H9 (cell line): Measurements from ENCODE around the gene GLCE. TPM values are rescaled to one million over a fixed set of nuclear protein-coding genes. Genes with fewer than 3 reads are reported as not detected.

Experiments used
- DNase-seq: peaks from one replicate; pipeline ENCODE4 v3.0.0-alpha.2; 2017
- H2AFZ ChIP-seq: one replicate; pipeline ENCODE4 v1.6.1; 2013; ENCODE audit warnings: mild to moderate bottlenecking, low read length, control low read depth, moderate library complexity
- H2AK5ac ChIP-seq: 2 replicates; pipeline ENCODE4 v1.6.1; 2013; ENCODE audit warnings: low read length, control low read depth, mixed read lengths; ENCODE audit not compliant: insufficient read length
- H2BK120ac ChIP-seq: one replicate; pipeline ENCODE4 v1.6.1; 2013; ENCODE audit warnings: low read depth, mild to moderate bottlenecking, low read length, control low read depth, inconsistent platforms; ENCODE audit not compliant: poor library complexity, severe bottlenecking
- H2BK12ac ChIP-seq: 2 replicates; pipeline ENCODE4 v1.6.1; 2013; ENCODE audit warnings: low read length, control low read depth, mixed read lengths, low read depth; ENCODE audit not compliant: insufficient read length
- H2BK15ac ChIP-seq: 2 replicates; pipeline ENCODE4 v1.6.1; 2013; ENCODE audit warnings: low read depth, low read length, control low read depth
- H2BK20ac ChIP-seq: one replicate; pipeline ENCODE4 v1.6.1; 2013; ENCODE audit warnings: low read depth, mild to moderate bottlenecking, low read length, control low read depth, inconsistent platforms; ENCODE audit not compliant: poor library complexity, severe bottlenecking
- H2BK5ac ChIP-seq: 2 replicates; pipeline ENCODE4 v1.6.1; 2013; ENCODE audit warnings: low read length, control low read depth, mixed read lengths; ENCODE audit not compliant: insufficient read length
- H3K14ac ChIP-seq: 2 replicates; pipeline ENCODE4 v1.6.1; 2013; ENCODE audit warnings: low read length, control low read depth; ENCODE audit not compliant: insufficient read depth
- H3K18ac ChIP-seq: 2 replicates; pipeline ENCODE4 v1.6.1; 2013; ENCODE audit warnings: low read depth, mild to moderate bottlenecking, mixed read lengths, low read length, control low read depth; ENCODE audit not compliant: insufficient read length
- H3K23ac ChIP-seq: 2 replicates; pipeline ENCODE4 v1.6.1; 2013; ENCODE audit warnings: low read length, control low read depth, mixed read lengths, low read depth; ENCODE audit not compliant: insufficient read length
- H3K23me2 ChIP-seq: 2 replicates; pipeline ENCODE4 v1.6.1; 2013; ENCODE audit warnings: low read depth, mild to moderate bottlenecking, mixed read lengths, low read length, control low read depth; ENCODE audit not compliant: insufficient read length, poor library complexity, severe bottlenecking
- H3K27ac ChIP-seq: 2 replicates; pipeline ENCODE4 v1.5.1; 2013; ENCODE audit warnings: low read length, control low read depth, mixed read lengths, low read depth; ENCODE audit not compliant: insufficient read length
- H3K27me3 ChIP-seq: 2 replicates; pipeline ENCODE4 v1.6.1; 2013; ENCODE audit warnings: low read length, control low read depth, inconsistent platforms; ENCODE audit not compliant: insufficient read depth
- H3K4ac ChIP-seq: 2 replicates; pipeline ENCODE4 v1.6.1; 2013; ENCODE audit warnings: low read depth, mild to moderate bottlenecking, control low read depth, inconsistent platforms, low read length, moderate library complexity
- H3K4me1 ChIP-seq: 2 replicates; pipeline ENCODE4 v1.6.1; 2013; ENCODE audit warnings: low read length, control low read depth, inconsistent platforms; ENCODE audit not compliant: insufficient read depth
- H3K4me2 ChIP-seq: 2 replicates; pipeline ENCODE4 v1.6.1; 2013; ENCODE audit warnings: low read length, control low read depth, mixed read lengths; ENCODE audit not compliant: insufficient read length, insufficient read depth
- H3K56ac ChIP-seq: 2 replicates; pipeline ENCODE4 v1.6.1; 2013; ENCODE audit warnings: low read depth, mild to moderate bottlenecking, mixed read lengths, low read length, control low read depth; ENCODE audit not compliant: insufficient read length
- H3K79me1 ChIP-seq: 2 replicates; pipeline ENCODE4 v1.6.1; 2013; ENCODE audit warnings: low read depth, mild to moderate bottlenecking, moderate library complexity, low read length, control low read depth, inconsistent platforms; ENCODE audit not compliant: insufficient read depth, poor library complexity, severe bottlenecking
- H3K79me2 ChIP-seq: 2 replicates; pipeline ENCODE4 v1.6.1; 2013; ENCODE audit warnings: low read length, control low read depth, inconsistent platforms; ENCODE audit not compliant: insufficient read depth
- H3K9ac ChIP-seq: 2 replicates; pipeline ENCODE4 v1.6.1; 2013; ENCODE audit warnings: low read length, control low read depth, mixed read lengths; ENCODE audit not compliant: insufficient read length; ENCODE audit errors: extremely low read depth
- H3K9me3 ChIP-seq: one replicate; pipeline ENCODE4 v1.6.1; 2013; ENCODE audit warnings: low read depth, low read length, inconsistent platforms; ENCODE audit not compliant: control insufficient read depth
- H3T11ph ChIP-seq: one replicate; pipeline ENCODE4 v1.6.1; 2013; ENCODE audit warnings: mild to moderate bottlenecking, low read length, control low read depth, inconsistent platforms
- H4K20me1 ChIP-seq: one replicate; pipeline ENCODE4 v1.6.1; 2013; ENCODE audit not compliant: control insufficient read depth, insufficient read length, insufficient read depth
- H4K5ac ChIP-seq: 2 replicates; pipeline ENCODE4 v1.6.1; 2013; ENCODE audit warnings: low read depth, mild to moderate bottlenecking, mixed read lengths, low read length, control low read depth; ENCODE audit not compliant: insufficient read length
- H4K8ac ChIP-seq: replicated peaks from 2 replicates; pipeline ENCODE4 v1.6.1; 2013; ENCODE audit warnings: low read length, control low read depth, mixed read lengths, low read depth; ENCODE audit not compliant: insufficient read length
- H4K91ac ChIP-seq: 2 replicates; pipeline ENCODE4 v1.6.1; 2013; ENCODE audit warnings: low read depth, mild to moderate bottlenecking, moderate library complexity, mixed read lengths, low read length, control low read depth; ENCODE audit not compliant: insufficient read length
- H3K27ac Mint-ChIP-seq, 3 experiments: 2 replicates in 2 of 3; 3 replicates in 1 of 3; pipeline ENCODE4 v1.8.0; 2020 to 2021; ENCODE audit warnings: mixed read lengths in 3 of 3, mild to moderate bottlenecking in 1 of 3, moderate library complexity in 1 of 3
- H3K27me3 Mint-ChIP-seq: 2 replicates; pipeline ENCODE4 v1.8.0; 2021; ENCODE audit warnings: low read depth, mild to moderate bottlenecking, moderate library complexity, mixed read lengths
- H3K36me3 Mint-ChIP-seq, 3 experiments: 2 replicates in 2 of 3; 3 replicates in 1 of 3; pipeline ENCODE4 v1.8.0; 2020 to 2021; ENCODE audit warnings: low read depth in 3 of 3, mixed read lengths in 3 of 3; ENCODE audit not compliant: insufficient read depth in 1 of 3
- H3K4me1 Mint-ChIP-seq, 2 experiments: 2 replicates each; pipeline ENCODE4 v1.8.0; 2020; ENCODE audit warnings: mixed read lengths in 2 of 2
- H3K4me3 Mint-ChIP-seq, 2 experiments: 2 replicates in 1 of 2; 3 replicates in 1 of 2; pipeline ENCODE4 v1.8.0; 2020 to 2021; ENCODE audit warnings: mild to moderate bottlenecking in 2 of 2, mixed read lengths in 2 of 2, moderate library complexity in 1 of 2
- H3K9me3 Mint-ChIP-seq, 2 experiments: 2 replicates in 1 of 2; 3 replicates in 1 of 2; pipeline ENCODE4 v1.8.0; 2020; ENCODE audit warnings: mild to moderate bottlenecking in 2 of 2, mixed read lengths in 2 of 2, moderate library complexity in 1 of 2
- CTCF ChIP-seq: fragments of 200-600 bp; sonication (generic); conservative IDR thresholded peaks from 3 replicates; pipeline ENCODE4 v1.8.0; 2021; ENCODE audit warnings: antibody characterized with exemption, mild to moderate bottlenecking
- WGBS: extraction: QIAGEN DNeasy Blood & Tissue Kit; methylation state at CpG from one replicate; pipeline ENCODE4 v1.1.7; 2013; ENCODE audit warnings: missing lambda C conversion rate, low lambda C conversion rate, mixed read lengths; ENCODE audit not compliant: insufficient read length; ENCODE audit errors: extremely low coverage; 5-methylcytosine and 5-hydroxymethylcytosine counted together
- total RNA-seq: library from RNA; stranded (reverse); gene quantifications from 2 replicates; pipeline ENCODE4 v1.2.1, GENCODE V29; 2021

GLCE gene
- total RNA-seq, 1 experiment from 2014 or later: 12.2 TPM

GRCh38 chr15:69141833-69142232, 18.6 kb upstream of the GLCE start:
- Histone ChIP-seq H3K27ac (no peak overlapping the region), H3K14ac (no peak overlapping the region), H3K4me2 (no peak overlapping the region), H2BK120ac (no peak overlapping the region), H3K4ac (no peak overlapping the region), H2BK15ac (no peak overlapping the region), H4K91ac (no peak overlapping the region), H3K79me2 (no peaks in the 10 kb centered on the region), H3T11ph (no peak overlapping the region), H3K9me3 (no peaks in the 10 kb centered on the region), H4K8ac (no peak overlapping the region), H2BK12ac (no peak overlapping the region), H3K79me1 (no peaks in the 10 kb centered on the region), H2AFZ (no peak overlapping the region), H2AK5ac (no peak overlapping the region), H3K27me3 (no peaks in the 10 kb centered on the region; the same call in 1 of the 2 replicates), H4K20me1 (no peaks in the 10 kb centered on the region), H2BK20ac (no peak overlapping the region), H3K23me2 (no peaks in the 10 kb centered on the region), H3K56ac (no peak overlapping the region), H3K18ac (no peak overlapping the region), H4K5ac (no peak overlapping the region), H2BK5ac (no peak overlapping the region), H3K23ac (no peak overlapping the region), H3K4me1 (no peaks in the 10 kb centered on the region), H3K9ac (no peak overlapping the region)
- Mint-ChIP-seq H3K27ac (no peak overlapping the region), H3K27me3 (peaks cover 17% of the 10 kb centered on the region), H3K4me3 (no peak overlapping the region), H3K36me3 (no peaks in the 10 kb centered on the region; a peak in 1 of 7 replicates), H3K4me1 (peaks cover 19 to 38% of the 10 kb centered on the region in 2 experiments), H3K9me3 (peaks cover 0 to 3% of the 10 kb centered on the region in 2 experiments; a peak in 2 of 5 replicates)
- no peak for DNase-seq
- WGBS: no CpG with 5 or more reads among the region's 1 CpG
- TF ChIP-seq CTCF: no peak
